Stimulated activated CD8-positive, alpha-beta memory T cell treated with anti-CD3 and anti-CD28 coated beads, Interleukin-7, amount 100 ng/mL, for 24 hours (primary cell): ENCODE data around the gene MAMLD1.

Source experiments
- DNase-seq: peaks from one replicate; pipeline ENCODE4 v3.0.0-alpha.2; 2020; ENCODE audit warnings: low read depth

The MAMLD1 gene

GRCh38 chrX:150352581-150352980 is 10.5 kb upstream of the MAMLD1 start:
- no peak for DNase-seq

DNA sequence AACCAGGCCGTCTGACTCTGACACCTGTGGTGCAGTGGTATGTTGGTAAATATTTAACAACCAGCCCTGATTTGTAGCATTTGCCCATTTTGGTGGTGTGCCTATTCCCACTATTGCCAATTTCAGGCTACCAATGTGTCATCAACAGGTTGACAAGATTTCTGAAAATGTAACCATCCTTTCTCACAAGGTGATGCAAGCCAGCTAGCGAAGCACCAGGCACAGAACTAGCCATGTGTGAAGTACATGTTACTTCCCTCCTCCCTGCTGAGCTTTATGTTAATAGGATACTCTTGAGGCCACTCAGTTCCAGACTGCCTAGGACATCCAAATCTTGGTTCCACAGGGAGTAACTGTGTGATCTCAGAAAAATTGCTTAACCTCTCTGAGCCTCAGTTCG is 7.2 kb upstream of the MAMLD1 start:
- DNase-seq, result no peak

GRCh38 chrX:150357790-150358189 is 5.3 kb upstream of the MAMLD1 start:
- DNase-seq, result no peak

- no peak for DNase-seq
Observed at GRCh38 chrX:150358651-150359050, 4.5 kb upstream of the MAMLD1 start.

DNA sequence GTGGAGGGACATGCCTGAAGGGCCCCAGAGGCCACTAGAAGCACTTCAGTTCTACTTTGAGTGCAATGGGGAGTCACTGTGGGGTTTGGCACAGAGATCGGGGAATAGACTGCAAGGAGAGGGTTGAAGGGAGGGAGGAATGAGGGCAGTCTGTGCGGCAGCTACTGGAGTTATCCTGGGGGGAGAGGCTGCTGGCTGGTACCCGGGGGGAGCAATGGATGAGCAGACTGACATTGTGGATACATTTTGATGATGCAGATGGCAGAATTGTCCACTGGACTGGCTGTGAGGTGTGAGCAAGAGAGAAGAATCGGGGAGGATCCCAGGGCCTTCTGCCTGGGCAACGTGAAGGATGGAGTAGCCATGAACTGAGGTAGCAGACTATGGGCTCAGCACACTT is 2.8 kb upstream of the MAMLD1 start:
- no peak for DNase-seq

GRCh38 chrX:150361070-150361776 is 1.9 kb upstream of the MAMLD1 start:
- DNase-seq, result no peak

GRCh38 chrX:150361777-150362351 is 1.3 kb upstream of the MAMLD1 start:
- DNase-seq, result no peak

GRCh38 chrX:150363561-150364346 is 637 bp downstream of the MAMLD1 start:
- no peak for DNase-seq

DNA sequence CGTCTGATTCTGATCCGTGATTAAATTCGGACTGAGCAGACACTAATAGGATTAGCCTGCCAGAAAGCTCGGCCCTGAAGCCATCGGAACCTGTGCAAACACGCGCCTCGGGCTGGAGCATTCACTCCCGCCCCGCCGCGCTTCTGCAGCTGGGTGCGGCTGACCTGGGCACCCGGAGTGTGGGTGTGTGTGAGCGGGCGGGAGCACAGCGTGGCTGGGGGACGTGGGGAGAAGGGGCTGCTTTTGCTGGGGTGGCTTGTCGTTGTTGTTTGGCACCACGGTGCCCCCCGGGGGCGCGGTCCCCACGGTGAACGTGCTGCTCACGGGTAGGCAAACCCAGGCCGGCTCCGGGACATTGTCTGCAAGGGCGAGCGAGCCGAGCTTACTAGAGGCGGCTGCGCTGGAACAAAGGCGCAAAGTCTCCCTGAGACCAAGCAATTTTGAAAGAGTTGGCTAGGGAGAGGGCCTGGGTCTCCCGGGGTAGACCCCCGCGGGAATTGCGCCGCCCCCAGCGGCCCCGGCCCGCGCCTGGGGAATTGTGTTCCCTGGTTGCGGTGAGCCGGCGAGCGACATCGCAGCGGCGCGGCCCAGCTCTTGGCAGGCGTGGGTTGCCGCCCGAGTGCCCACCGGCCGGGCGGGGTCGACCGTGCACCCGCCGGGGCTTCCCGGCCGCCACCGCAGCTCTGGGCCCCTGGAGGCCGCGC is 1.4 kb downstream of the MAMLD1 start:
- DNase-seq, result no peak

DNA sequence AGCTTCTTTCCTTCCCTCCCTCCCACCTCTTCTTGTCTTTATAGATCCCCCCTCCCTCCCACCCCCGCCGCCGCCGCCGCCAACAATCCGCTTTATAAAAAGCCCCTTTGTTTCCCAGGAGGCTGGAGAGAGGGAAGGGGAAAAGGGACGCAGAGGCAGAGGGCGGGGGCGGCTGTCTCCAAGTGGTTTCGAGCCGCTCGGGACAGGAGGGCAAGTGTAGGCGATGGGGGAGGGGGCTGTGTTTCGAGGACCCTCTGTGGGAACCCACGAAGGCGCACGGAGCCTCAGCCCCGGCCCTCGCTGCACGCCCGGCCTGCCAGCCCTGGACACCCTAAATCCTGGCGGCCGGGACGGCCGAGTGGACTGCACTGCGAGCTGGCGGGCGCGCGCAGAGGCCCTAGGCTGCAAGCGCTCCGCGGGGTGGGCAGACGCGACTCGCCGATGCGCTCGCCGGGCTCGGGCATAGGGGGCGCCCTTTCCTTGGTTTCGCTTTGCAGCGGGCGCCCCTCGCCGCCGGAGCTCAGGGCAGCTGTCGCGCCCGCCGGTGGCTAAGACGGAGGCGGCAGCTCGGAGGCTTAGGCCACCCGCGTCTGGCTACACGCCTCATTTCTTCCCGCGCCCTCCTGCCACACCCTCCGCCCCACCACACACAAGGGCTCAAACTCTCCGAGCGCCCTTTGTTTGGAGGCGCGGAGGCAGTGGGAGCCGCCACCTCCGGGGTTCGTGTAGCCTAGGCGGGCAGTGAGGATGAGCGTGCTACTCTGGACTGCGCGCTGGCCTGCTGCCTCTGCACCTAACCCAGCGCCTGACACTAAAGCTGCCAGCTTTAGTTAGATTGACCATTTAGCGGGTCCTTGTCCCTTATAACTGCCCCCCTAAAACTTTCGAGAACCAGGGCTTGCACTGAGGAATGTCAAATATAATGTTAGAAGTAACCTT is 2.2 kb downstream of the MAMLD1 start:
- DNase-seq, result no peak

DNA sequence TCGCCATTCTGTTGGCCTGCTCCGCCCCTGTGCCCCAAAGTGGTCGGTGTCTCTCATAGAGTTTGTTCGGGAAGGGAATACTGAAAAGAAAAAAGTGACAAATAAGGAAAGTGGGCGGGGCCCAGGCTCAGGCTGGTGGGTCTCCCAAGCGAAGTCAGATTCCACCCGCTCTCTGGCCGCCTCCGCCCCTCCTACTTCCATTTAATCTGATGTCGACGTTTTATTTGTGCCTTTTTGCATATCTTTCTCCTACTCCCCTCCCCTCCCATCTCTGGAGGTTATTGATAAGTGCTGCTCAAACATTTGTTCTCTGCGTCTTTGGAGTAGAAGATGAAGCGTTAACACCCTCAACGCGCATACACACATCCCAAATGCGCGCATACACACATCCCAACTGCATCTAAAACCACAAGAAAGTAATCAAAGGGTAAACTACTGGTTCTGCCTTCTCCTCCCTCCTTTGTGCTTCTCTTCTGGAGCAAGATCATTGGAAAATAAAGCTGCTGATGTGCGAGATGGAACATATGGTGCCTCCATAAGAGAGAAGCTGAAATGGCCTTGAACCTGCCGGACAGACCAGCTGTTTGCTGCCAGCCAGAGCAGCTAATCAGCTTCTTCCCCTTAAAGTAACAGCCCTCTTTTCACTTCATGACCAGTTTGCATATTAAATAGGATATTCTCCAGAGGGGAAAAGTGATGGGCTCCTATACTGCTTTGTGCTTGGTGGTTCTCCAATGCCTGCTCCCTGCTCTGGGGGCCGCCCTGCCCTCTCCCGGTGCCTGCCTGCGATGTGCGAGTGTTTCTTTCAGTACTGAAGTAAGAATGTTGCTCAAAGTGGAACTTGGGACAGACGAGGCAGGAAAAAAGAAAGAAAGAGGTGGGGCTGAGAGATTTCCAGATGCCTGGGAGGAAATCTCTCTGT is 3.1 kb downstream of the MAMLD1 start:
- no peak for DNase-seq

DNA sequence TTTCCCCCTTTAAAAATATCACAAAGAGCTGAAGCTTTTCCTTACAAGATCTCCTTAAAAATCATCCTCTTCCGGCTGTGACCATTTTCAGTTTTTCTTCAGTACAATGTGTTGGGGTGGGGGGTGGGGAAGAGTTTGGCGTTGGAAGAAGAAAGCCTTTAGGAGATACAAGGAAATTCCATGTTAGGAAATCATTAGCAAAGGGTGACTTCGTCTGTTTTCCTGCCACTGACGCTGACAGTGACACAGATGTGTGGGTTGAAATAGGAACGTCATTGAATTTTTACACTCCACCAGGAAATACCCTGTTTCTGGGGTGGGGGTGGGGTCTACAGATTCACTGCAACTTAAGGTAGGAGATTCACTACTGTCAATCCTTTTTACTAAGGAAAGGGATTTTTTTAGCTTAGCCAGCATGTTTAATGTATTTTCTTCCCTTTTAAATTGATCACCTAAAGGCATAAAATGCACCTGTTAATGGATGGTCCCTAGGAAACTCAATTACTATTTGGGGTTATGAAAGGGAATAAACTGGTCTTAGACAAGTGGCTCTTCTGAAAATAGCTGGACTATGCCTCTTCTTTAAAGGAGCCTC is 3.9 kb downstream of the MAMLD1 start:
- DNase-seq, result no peak

DNA sequence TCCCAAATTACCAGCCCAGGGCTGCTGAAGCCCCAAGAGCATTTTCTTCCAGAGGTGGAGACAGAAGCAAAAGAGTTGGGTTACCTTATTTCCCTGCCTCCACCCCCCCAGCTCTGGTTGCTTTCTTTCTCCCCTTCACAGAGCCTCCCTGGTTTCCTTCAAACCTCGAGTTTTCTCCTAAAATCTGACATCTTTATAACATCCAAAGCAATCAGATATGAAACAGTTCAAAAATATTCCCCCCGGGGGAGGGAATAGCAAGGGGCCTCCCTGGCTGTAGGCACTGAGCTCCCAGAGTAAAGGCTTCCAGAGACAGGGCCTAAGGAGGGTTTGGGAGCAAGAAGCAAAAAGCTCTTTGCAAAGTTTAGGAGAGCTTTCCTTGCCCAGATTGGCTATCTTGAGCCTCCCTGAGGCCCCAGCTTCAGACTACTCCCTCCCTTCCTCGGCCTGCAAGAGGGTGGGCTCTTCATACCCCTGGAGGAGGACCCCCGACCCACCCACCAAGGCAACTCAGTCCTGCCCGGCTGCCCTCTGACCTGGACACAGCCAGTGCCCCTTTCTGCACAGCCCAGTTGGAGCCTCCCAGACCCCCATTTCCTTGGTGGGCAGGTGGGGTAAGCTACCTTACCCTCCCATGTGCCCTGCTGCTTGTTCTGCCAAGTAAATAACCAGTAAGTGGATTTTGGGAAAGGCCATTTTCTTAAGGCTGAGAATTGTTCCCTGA is 7.6 kb downstream of the MAMLD1 start:
- no peak for DNase-seq

DNA sequence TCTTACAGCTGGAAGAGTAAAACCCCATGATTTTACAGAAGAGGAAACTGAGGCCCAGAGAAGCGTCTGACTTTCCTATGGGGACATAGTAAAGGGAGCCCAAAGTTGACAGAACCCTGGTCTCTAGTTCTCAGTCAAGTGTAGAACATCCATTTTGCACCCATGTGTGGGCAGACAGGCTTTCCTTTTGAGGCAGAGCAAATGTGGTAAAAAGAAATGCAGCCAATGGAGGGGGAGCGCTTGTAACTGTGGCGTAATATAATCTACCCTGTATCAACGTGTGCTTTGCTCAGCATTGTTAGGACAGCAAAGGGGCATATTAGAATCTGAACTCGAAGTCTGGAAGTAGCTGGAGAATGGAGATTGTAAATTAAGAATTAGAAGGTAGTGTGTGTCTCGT is 8.8 kb downstream of the MAMLD1 start:
- no peak for DNase-seq

GRCh38 chrX:150372280-150372679 is 9.2 kb downstream of the MAMLD1 start:
- no peak for DNase-seq

- DNase-seq, result no peak
Observed at GRCh38 chrX:150372756-150373155, 9.6 kb downstream of the MAMLD1 start.

DNA sequence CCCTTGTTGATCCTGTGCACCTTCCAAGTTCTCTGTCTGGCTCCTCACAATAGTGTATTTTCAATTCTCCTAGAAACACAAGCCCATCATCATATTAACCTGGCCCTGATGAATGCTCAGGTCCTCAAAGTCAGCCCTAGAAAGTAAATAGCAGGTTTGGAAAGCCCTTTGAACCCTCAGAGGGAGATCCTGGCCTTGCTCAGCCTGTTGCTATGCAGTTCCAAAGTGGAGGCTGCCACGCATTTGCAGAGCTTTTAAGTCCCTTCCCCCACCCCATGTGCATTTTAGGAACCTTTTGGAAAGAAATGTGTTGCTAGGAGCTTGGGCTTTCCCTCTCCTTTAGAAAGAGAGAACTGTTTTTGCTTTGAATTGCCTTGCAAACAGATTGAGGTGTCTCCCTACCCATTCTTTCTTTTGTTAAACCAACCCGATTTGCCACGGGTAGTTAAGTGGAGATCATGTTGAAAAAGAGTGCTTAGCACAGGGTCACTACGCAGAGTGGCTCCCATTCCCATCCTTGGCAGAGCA is 12.2 kb downstream of the MAMLD1 start:
- DNase-seq, result no peak

DNA sequence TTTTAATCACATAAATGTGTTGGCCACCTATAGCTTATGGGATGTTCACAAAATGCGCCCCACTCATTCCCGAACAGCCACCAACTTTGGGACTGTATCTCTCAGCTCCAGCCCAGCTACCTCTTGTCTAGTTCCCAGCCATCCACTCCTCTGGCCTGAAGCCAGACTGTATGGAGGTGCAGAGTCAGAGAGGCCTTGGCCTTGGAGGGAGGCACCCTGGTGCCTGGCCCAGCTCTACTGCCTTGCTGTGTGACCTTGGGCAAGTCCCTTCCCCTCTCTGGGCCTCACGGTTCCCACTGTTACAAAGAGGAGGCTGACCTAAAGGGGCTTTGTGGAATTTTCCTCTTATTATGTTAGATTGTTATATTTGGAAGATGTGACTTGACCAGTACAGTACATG is 13.9 kb downstream of the MAMLD1 start:
- no peak for DNase-seq

DNA sequence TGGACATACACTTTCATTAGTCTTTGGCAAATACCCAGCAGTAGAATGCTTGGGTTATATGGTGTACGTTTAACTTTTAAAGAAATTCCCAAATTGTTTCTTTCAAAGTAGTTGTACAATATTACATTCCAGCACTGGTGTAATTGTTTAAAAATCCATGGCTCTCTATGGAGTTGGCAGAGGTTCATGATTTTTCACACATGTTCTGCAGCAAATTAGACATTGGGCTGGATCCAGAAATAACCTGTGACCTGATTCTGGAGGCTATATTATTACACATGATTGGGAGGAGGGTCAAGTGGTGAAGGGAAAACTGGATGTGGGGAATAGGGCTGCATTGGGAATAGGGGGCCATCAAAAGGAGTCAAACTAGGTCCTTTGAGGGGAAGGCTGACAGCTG is 41.9 kb downstream of the MAMLD1 start:
- DNase-seq, result no peak
